ENCODE measurements around the gene GULP1.

DNA sequence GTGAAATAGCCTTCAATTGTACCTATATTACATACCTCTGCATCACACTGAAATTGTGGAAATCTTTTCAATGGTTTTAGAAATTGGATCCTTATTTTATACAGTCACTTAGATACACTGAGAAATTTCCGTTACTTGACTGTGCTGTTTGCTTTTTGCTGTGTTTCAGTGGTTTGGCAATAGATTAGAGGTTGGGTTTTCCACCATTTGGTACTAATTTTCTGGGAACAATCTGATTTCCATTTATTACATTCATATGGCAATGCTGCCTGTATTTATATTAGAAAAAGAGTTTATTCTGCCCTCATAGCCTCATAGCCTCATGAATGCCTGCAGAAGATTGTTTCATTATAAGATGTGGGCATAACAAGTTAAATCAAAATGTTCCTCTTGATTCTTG lies 285.0 kb downstream of the GULP1 start:
- TF ChIP-seq POLR2A (IDR thresholded peaks at IDR 0.05; ENCODE audit: borderline replicate concordance, extremely low read depth, insufficient read depth, insufficient read length) (no peak), POLR2AphosphoS5 (IDR thresholded peaks at IDR 0.05; ENCODE audit: low read depth, low read length) (no peak), SRF (IDR thresholded peaks at IDR 0.05; ENCODE audit: low read depth) (no peak)
- TF ChIP-seq, protein P1, sequence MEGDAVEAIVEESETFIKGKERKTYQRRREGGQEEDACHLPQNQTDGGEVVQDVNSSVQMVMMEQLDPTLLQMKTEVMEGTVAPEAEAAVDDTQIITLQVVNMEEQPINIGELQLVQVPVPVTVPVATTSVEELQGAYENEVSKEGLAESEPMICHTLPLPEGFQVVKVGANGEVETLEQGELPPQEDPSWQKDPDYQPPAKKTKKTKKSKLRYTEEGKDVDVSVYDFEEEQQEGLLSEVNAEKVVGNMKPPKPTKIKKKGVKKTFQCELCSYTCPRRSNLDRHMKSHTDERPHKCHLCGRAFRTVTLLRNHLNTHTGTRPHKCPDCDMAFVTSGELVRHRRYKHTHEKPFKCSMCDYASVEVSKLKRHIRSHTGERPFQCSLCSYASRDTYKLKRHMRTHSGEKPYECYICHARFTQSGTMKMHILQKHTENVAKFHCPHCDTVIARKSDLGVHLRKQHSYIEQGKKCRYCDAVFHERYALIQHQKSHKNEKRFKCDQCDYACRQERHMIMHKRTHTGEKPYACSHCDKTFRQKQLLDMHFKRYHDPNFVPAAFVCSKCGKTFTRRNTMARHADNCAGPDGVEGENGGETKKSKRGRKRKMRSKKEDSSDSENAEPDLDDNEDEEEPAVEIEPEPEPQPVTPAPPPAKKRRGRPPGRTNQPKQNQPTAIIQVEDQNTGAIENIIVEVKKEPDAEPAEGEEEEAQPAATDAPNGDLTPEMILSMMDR (IDR thresholded peaks at IDR 0.05 in 2 of 3, conservative IDR thresholded peaks at IDR 0.05 in 1 of 3; ENCODE audit: borderline replicate concordance in 1 of 3, insufficient read depth in 1 of 3, low read depth in 2 of 3, low read length in 2 of 3): no peak
- TF ChIP-seq, protein P2, sequence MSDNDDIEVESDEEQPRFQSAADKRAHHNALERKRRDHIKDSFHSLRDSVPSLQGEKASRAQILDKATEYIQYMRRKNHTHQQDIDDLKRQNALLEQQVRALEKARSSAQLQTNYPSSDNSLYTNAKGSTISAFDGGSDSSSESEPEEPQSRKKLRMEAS (IDR thresholded peaks at IDR 0.05): no peak
- TF ChIP-seq, protein P3, sequence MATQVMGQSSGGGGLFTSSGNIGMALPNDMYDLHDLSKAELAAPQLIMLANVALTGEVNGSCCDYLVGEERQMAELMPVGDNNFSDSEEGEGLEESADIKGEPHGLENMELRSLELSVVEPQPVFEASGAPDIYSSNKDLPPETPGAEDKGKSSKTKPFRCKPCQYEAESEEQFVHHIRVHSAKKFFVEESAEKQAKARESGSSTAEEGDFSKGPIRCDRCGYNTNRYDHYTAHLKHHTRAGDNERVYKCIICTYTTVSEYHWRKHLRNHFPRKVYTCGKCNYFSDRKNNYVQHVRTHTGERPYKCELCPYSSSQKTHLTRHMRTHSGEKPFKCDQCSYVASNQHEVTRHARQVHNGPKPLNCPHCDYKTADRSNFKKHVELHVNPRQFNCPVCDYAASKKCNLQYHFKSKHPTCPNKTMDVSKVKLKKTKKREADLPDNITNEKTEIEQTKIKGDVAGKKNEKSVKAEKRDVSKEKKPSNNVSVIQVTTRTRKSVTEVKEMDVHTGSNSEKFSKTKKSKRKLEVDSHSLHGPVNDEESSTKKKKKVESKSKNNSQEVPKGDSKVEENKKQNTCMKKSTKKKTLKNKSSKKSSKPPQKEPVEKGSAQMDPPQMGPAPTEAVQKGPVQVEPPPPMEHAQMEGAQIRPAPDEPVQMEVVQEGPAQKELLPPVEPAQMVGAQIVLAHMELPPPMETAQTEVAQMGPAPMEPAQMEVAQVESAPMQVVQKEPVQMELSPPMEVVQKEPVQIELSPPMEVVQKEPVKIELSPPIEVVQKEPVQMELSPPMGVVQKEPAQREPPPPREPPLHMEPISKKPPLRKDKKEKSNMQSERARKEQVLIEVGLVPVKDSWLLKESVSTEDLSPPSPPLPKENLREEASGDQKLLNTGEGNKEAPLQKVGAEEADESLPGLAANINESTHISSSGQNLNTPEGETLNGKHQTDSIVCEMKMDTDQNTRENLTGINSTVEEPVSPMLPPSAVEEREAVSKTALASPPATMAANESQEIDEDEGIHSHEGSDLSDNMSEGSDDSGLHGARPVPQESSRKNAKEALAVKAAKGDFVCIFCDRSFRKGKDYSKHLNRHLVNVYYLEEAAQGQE (IDR thresholded peaks at IDR 0.05; ENCODE audit: low read depth): no peak
